Left hindlimb (tissue), 1 donor: ENCODE data around the gene UBE2M.

Experiments used
- DNase-seq: peaks from one replicate; pipeline ENCODE4 v3.0.0-alpha.2; 2018

Gene UBE2M

GRCh38 chr19:58538257-58539168 is 19.9 kb downstream of the UBE2M start:
- peak; percentile 79 for DNase-seq

GRCh38 chr19:58536852-58537798 is 21.3 kb downstream of the UBE2M start:
- DNase-seq: no peak

DNA sequence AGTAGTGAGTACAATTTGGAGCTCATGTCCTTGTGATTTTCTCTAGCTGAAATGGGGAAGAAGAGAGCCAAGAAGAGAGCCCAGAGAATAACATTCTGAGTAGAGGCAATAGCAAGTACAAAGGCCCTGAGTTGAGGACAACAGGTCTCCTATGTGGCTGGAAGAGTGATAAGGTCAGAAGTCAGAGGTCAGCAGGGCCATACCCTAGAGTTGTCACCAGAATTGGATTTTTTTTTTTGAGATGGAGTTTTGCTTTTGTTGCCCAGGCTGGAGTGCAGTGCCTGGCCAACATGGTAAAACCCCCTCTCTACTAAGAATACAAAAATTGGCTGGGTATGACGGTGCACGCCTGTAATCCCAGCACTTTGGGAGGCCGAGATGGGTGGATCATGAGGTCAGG is 22.6 kb downstream of the UBE2M start:
- DNase-seq: no peak

GRCh38 chr19:58531034-58531840 is 27.2 kb downstream of the UBE2M start:
- DNase-seq: no peak

GRCh38 chr19:58529405-58529804 is 29.0 kb downstream of the UBE2M start:
- no peak for DNase-seq

DNA sequence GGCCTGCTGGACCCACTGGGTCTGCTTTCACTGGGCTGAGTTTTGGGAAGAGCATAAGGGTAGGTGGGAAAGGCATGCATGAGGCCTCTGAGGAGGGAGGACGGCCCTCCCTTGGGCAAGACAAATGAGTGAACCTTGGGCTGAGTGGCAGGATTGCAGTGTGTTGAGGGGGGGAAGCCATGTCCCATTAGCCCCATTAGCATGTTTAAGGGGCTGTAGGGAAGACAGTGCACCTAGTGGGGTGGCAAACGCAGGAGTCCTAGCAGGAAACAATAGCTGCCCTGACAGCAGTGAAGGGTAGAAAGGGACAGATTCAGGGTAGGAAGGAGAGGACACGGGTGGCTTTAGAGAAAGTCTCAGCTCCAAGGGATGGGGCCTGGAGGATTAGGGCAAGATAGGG is 35.7 kb downstream of the UBE2M start:
- no peak for DNase-seq

DNA sequence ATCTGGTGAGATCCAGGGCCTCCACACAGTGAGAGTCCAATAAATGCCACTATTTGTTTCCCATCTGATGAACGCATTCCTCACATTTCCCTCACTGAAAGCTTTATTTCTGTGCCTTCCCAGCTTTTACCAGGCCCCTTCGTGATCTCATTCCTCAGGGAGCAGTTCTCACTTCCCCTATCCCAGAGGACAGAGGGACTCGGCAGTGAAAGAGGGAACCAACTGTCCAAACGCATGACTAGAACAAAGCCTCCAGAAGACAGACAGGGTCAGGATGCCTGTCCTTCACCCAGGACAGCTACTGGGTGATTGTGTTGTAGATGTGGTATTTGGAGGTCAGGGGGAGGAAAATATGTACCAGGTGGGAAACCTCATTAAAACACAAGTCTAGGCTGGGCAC is 36.8 kb downstream of the UBE2M start:
- no peak for DNase-seq

DNA sequence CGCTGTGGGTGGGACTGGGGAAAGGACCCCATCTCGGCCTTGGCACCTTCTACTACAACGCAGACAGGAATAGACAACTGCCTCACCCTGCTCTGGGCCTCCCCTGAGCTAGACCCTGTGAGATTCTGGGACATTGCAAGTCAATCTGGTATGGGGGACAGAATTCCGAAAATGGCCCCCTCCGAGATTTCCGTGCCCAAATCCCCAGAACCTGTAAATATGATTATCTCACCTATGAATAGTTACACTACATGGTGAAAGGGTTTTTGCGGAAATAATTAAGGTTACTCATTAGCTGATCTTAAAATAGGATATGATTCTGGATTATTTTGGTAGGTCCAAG is 38.2 kb downstream of the UBE2M start:
- DNase-seq: no peak

GRCh38 chr19:58519355-58520256 is 38.8 kb downstream of the UBE2M start, which contains the start of gene ZBTB45:
Gene ZBTB45 (minus strand): TSS chr19:58519810. CDS start chr19:58517673, 2,137 bp downstream.
- DNase-seq: peak; percentile 97

GRCh38 chr19:58519087-58519354 is 39.4 kb downstream of the UBE2M start:
- peak; percentile 82 for DNase-seq

GRCh38 chr19:58518256-58519086 is 39.9 kb downstream of the UBE2M start:
- DNase-seq: peak; percentile 48

DNA sequence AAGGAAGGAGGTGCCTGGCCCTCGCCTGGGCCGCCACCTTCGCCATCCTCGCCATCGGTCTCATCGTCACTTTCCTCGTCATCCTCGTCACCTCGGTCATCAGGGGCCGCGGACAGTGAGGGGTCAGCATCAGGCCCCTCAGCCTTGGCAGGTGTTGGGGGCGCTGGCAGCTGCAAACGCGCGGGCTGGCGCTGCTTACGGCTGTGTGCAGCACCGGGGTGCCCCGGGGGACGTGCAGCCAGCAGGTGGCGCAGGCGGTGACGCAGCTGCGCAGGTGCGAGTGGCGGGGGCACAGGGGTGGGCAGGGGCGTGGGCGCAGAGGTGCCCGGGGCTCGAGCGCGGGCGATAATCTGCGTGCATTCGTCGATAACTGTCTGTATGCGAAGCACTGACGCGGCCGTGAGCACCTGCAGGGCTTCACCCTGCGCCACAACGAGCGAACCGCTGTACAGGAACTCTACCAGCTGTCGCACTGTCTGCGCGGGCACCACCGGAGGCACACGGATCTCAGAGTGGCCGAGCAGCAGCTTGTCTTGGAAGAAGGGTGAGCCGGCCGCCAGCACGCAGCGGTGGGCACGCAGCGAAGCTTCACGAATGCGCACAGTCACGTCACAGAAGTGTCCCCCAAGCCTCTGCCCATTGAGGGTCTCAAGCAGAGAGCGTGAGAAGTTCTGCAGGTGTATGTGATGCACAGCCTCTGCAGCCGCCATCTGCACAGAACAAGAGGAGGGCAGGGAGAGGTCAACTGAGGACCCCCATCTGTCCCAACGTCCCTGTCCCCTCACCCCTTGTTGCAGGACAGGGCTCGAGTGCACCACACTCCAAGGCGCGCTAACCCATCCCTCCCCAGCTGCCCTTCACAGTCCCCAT is 41.2 kb downstream of the UBE2M start:
- no peak for DNase-seq

DNA sequence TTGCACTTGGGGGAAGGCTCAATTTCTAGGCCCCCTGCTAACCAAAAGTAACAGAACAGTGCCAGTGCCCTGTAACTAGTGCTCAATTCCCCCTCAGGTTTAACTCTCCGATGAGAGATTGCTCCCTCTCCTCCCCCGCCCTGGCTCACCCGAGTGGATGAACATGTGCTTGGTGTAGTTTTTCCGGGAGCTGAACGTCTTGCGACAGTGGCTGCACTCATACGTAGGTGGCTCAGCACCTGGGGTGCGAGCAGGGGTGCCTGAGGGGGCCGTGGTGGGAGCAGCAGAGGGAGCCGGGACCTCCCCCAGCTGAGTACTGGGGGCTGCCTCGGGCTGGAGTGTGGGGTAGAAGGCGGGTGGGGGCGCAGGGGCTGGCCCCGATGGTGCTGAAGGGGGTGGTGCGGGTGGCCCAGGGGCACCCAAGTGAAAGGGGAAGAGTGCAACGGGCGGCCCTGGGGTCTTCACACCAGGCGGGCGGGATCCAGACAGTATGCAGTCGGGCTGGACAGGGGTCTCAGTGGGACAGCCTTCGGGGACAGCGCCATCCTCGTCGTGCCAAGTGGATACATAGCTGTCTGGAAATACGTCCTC is 42.1 kb downstream of the UBE2M start:
- DNase-seq: no peak

DNA sequence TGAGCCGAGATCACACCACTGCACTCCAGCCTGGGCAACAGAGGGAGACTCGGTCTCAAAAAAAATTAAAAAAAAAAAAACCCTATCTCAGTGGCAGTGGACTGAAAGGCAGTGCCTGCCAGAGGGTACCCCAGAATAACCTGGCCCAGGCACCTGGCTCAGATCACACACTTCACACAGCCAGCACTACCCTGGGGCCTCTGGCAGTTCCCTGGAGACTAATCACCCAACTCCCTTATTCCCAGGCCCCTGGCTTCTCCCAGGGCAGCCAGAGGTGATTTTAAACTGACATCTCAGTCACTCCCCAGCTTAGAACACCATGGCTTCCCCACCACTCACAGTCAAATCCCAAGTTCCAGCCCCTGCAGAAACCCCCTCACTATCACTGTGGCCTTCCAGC is 43.2 kb downstream of the UBE2M start:
- no peak for DNase-seq

DNA sequence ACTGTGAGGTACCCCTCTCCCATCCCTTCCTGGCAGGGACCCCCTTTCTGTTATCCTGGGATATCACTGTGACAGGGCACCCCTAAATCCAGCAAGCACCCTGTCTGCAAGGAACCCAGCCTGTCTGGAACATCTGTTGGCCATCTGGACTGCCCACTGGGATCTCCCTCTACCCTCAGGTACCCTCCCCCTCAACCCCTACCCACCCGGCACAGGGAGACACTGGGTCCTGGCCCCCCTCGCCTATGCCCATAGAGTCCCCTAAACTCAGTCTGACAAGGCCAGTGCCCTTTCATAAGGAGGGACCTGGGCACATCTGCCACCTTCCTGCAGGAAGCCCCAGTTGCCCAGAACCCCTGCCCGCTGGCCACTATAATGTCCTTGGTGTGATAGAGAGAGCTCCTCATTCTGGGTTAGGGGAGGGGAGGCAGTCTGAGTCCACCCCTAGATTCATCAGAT is 43.8 kb downstream of the UBE2M start:
- no peak for DNase-seq

DNA sequence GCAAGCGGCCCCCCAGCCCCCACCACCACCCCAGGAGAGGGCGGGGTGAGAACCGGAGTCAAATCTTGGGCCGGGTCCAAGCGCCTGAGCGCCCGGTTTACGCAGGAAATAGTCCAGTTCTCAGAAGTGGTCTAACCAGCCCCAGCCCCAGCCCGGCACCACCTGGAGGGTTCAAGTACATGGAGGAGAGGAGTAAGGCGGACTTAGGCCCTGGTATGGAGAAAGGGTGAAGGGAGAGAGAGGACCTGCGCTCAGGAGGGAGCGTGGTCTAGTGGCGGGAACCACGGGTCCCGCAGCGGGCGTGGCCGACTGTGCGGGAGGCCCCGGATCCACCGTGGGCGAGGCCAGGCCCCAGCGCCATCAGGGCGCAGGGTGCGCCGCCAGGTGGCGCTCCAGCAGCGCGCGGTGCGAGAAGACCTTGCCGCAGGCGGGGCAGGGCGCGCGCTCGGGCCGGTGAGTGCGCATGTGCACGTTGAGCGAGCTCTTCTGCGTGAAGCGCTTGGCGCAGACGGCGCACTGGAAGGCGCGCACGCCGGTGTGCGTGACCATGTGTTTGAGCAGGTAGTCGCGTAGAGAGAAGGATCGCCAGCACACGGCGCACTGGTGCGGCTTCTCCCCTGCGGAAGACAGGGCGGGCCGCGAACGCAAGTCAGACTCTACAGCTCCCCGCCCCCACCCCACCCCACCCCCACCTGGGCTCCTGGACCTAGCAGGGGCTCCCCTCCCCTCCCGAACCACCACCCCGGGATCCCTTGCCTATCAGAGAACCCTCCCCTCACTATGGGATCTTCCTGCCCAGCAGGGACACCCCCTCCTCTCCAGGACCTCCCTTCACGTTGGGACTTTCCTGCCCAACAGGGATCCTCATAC is 44.5 kb downstream of the UBE2M start:
- DNase-seq: peak; percentile 88

- DNase-seq: no peak
Measured at GRCh38 chr19:58513213-58513693, 45.2 kb downstream of the UBE2M start.
